Keratinocyte (primary cell): Measurements from ENCODE around the gene ZNF648.

ENCODE experiments used
- EZH2 ChIP-seq: IDR thresholded peaks from one replicate; pipeline ENCODE4 v1.6.1; 2012; ENCODE audit warnings: inconsistent platforms, mild to moderate bottlenecking, low read length, moderate library complexity
- TF ChIP-seq, protein P1 (sequence below), 3 experiments: IDR thresholded peaks in 1 of 3; conservative IDR thresholded peaks in 1 of 3; optimal IDR thresholded peaks in 1 of 3; 2 replicates in 2 of 3; 3 replicates in 1 of 3; pipeline versions ENCODE3 to v1.5.1; 2011; ENCODE audit warnings: low read length in 3 of 3, mild to moderate bottlenecking in 3 of 3, moderate library complexity in 2 of 3, control low read depth in 1 of 3, inconsistent platforms in 1 of 3; ENCODE audit not compliant: insufficient read depth in 2 of 3; ENCODE audit errors: extremely low read depth in 1 of 3

DNA sequence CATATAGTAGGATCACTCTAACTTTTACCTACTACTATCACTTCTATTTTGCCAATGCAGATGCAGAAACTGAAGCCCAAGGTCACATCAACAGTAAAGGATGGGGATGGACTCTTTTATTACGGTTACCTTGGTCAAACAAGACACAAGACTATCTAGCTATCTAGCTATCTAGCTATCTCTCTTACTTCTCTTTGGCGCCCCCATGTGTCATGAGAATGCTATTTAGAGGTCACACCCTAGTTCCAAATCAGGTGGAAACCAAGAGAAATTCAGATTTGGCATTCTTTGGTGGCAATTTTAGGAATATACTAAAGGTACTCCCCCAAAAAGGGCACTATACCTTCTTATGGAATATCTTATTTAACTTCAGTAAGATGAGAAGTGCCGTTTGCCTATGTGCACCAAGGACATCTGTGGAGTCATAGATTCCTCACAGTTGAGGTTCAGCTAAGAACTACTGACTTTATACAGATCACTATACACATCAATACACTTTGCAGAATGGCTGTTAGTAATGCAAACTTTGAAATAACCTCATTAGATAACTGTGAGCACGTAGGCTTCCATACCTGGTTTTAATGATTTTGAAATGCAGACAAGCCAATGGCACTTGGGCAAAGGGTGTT is 6.7 kb downstream of the ZNF648 start:
- TF ChIP-seq, protein P1, sequence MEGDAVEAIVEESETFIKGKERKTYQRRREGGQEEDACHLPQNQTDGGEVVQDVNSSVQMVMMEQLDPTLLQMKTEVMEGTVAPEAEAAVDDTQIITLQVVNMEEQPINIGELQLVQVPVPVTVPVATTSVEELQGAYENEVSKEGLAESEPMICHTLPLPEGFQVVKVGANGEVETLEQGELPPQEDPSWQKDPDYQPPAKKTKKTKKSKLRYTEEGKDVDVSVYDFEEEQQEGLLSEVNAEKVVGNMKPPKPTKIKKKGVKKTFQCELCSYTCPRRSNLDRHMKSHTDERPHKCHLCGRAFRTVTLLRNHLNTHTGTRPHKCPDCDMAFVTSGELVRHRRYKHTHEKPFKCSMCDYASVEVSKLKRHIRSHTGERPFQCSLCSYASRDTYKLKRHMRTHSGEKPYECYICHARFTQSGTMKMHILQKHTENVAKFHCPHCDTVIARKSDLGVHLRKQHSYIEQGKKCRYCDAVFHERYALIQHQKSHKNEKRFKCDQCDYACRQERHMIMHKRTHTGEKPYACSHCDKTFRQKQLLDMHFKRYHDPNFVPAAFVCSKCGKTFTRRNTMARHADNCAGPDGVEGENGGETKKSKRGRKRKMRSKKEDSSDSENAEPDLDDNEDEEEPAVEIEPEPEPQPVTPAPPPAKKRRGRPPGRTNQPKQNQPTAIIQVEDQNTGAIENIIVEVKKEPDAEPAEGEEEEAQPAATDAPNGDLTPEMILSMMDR (optimal IDR thresholded peaks at IDR 0.05 in 1 of 3, IDR thresholded peaks at IDR 0.05 in 1 of 3, conservative IDR thresholded peaks at IDR 0.05 in 1 of 3; ENCODE audit: extremely low read depth in 1 of 3, insufficient read depth in 2 of 3, low read length in 3 of 3), result peak; percentile 29 to 64 (median 31)
- no peak for TF ChIP-seq EZH2
